ENCODE measurements around the gene MAP2K5. TPM values are rescaled to one million over a fixed set of nuclear protein-coding genes. Genes with fewer than 3 reads are reported as not detected.
A peak's percentile ranks its signal among the peaks of the same experiment; 100 is the strongest.

MAP2K5 gene
- total and polyA plus RNA-seq, 4 donors = 3.8 to 6.4 (median 5.6) TPM

GRCh38 chr15:67531379-67531914 is 11.1 kb upstream of the MAP2K5 start:
- H3K4me3 ChIP-seq (ENCODE audit: low read depth in 1 of 3, low read length in 3 of 3) = no peak overlapping the region
- no peak for DNase-seq (ENCODE audit: low spot score)
- H3K9me3 ChIP-seq (ENCODE audit: control insufficient read depth in 4 of 4, low read length in 3 of 4) = no peaks in the 10 kb centered on the region
- H3K4me1 ChIP-seq (ENCODE audit: control insufficient read depth in 4 of 4, insufficient read depth in 4 of 4, low read length in 3 of 4) = peaks cover 0 to 2% (median 0%) of the 10 kb centered on the region in 4 donors
- H3K27me3 ChIP-seq (ENCODE audit: control insufficient read depth in 4 of 4, insufficient read depth in 4 of 4, low read length in 3 of 4) = no peaks in the 10 kb centered on the region
- 69% methylated on average over 3 of the region's 3 CpGs for WGBS
- H3K9ac ChIP-seq (ENCODE audit: low read depth in 1 of 2, low read length in 2 of 2) = no peak overlapping the region
- peaks cover 0 to 5% (median 2%) of the 10 kb centered on the region in 4 donors for H3K36me3 ChIP-seq (ENCODE audit: control insufficient read depth in 4 of 4, insufficient read depth in 3 of 4, low read depth in 1 of 4, low read length in 3 of 4)
- peak in 1 of 2 donors; percentile 18 for TF ChIP-seq RAD21 (IDR thresholded peaks at IDR 0.05)
- no peak for TF ChIP-seq CTCF (IDR thresholded peaks at IDR 0.05; ENCODE audit: low read depth, low read length, missing input control)
- H3K27ac ChIP-seq (ENCODE audit: low read depth in 1 of 2, low read length in 2 of 2) = no peak overlapping the region

- Histone ChIP-seq H3K4me1 (ENCODE audit: control insufficient read depth in 4 of 4, insufficient read depth in 4 of 4, low read length in 3 of 4) (peaks cover 0 to 2% (median 0%) of the 10 kb centered on the region in 4 donors), H3K9ac (ENCODE audit: low read depth in 1 of 2, low read length in 2 of 2) (no peak overlapping the region), H3K36me3 (ENCODE audit: control insufficient read depth in 4 of 4, insufficient read depth in 3 of 4, low read depth in 1 of 4, low read length in 3 of 4) (peaks cover 0 to 2% (median 0%) of the 10 kb centered on the region in 4 donors), H3K9me3 (ENCODE audit: control insufficient read depth in 4 of 4, low read length in 3 of 4) (no peaks in the 10 kb centered on the region), H3K27me3 (ENCODE audit: control insufficient read depth in 4 of 4, insufficient read depth in 4 of 4, low read length in 3 of 4) (no peaks in the 10 kb centered on the region), H3K4me3 (ENCODE audit: low read depth in 1 of 3, low read length in 3 of 3) (no peak overlapping the region), H3K27ac (ENCODE audit: low read depth in 1 of 2, low read length in 2 of 2) (no peak overlapping the region)
- no peak for TF ChIP-seq HNF4G (IDR thresholded peaks at IDR 0.05)
- no peak for TF ChIP-seq NR2F2 (IDR thresholded peaks at IDR 0.05)
- TF ChIP-seq ZBTB33 (IDR thresholded peaks at IDR 0.05) = no peak
- no peak for TF ChIP-seq CTCF (IDR thresholded peaks at IDR 0.05; ENCODE audit: low read depth, low read length, missing input control)
- no peak for TF ChIP-seq HNF4A (conservative IDR thresholded peaks at IDR 0.05)
- no peak for TF ChIP-seq ATF3 (IDR thresholded peaks at IDR 0.05)
- no peak for TF ChIP-seq FOXA1 (IDR thresholded peaks at IDR 0.05)
- TF ChIP-seq SP1 (IDR thresholded peaks at IDR 0.05) = no peak
- TF ChIP-seq TAF1 (conservative IDR thresholded peaks at IDR 0.05) = no peak
- TF ChIP-seq EGR1 (IDR thresholded peaks at IDR 0.05; ENCODE audit: low read depth in 2 of 2) = no peak
- TF ChIP-seq RXRA (IDR thresholded peaks at IDR 0.05) = no peak
- no peak for TF ChIP-seq GABPA (IDR thresholded peaks at IDR 0.05 in 1 of 2, conservative IDR thresholded peaks at IDR 0.05 in 1 of 2)
- no peak for TF ChIP-seq REST (IDR thresholded peaks at IDR 0.05)
- no peak for TF ChIP-seq MAX (IDR thresholded peaks at IDR 0.05)
- TF ChIP-seq JUND (IDR thresholded peaks at IDR 0.05) = no peak
- WGBS = 80% methylated on average over 1 of the region's 1 CpG
- no peak for DNase-seq (ENCODE audit: low spot score)
Measured at GRCh38 chr15:67533873-67534272, 8.6 kb upstream of the MAP2K5 start.

All from liver (tissue), 9 donors.